ENCODE measurements around the gene RNU6-1.

The RNU6-1 gene

DNA sequence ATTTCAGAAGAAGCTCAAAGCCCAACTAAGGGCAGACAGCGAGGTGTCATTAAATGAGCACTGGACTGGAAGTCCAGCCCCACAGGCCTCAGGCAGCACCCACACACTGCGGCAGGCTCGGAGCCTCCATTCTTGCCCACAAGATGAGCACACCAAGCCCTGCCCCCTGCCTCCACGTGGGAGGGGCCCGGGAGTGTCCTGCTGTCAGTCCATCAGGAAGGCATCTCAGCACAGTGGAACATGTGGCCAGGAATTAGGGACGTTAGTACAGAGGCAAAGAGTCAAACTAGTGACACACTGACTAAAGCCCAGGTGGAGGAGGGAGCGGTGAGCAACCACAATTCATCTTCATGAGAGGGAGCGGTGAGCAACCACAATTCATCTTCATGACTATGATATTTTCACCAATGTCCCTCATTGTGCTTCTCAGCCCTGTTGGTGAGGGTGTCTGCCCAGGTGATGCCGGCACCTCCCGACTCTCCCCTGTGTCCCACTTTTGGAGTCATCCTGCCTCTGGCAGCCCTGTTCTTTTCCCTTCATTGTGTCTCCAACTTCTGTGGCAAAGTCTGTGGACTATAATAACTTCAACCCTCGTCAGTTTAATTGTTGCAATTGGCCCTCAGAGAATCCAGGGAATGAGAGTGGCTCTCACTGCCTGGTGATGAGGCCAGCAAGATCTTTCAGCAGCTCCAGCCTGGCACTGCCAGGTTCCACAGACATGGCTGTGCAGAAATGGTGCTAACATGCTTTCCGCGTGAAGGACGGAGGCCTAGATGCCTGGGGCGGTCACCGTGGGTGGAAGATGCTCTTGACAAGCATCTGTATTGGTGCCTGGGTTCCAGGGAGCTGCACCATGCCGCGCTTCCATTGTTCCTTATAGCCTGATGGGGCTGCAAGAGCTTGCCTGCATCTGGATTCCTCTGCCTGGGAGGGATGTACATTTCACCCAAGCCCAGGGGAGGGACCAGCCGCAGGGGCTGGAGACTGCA is 37.6 kb downstream of the RNU6-1 start:
- no peak for DNase-seq (ENCODE audit: low read depth, low spot score)

GRCh38 chr15:67801142-67801541 is 38.7 kb downstream of the RNU6-1 start:
- DNase-seq (ENCODE audit: low read depth, low spot score), result no peak

DNA sequence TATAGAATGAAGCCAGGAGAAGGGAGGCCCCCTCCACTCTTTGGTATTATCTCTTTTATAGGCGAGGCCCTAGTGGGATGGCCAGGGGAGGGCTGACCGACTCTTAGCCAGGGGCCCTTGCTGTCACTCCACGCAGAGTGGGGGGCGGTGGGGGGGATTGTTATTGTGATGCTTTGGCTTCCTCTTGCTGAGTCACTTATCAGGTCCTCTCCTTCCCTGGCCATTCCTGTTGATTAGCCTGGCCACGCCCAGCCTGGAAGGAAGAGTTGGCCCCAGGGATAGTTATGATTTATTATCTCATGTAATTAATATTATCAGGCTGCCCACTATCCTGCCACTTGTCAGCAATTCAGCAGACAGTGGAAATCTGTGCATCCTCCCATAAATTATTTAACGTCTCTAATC is 40.0 kb downstream of the RNU6-1 start:
- DNase-seq (ENCODE audit: low read depth, low spot score), result no peak

DNA sequence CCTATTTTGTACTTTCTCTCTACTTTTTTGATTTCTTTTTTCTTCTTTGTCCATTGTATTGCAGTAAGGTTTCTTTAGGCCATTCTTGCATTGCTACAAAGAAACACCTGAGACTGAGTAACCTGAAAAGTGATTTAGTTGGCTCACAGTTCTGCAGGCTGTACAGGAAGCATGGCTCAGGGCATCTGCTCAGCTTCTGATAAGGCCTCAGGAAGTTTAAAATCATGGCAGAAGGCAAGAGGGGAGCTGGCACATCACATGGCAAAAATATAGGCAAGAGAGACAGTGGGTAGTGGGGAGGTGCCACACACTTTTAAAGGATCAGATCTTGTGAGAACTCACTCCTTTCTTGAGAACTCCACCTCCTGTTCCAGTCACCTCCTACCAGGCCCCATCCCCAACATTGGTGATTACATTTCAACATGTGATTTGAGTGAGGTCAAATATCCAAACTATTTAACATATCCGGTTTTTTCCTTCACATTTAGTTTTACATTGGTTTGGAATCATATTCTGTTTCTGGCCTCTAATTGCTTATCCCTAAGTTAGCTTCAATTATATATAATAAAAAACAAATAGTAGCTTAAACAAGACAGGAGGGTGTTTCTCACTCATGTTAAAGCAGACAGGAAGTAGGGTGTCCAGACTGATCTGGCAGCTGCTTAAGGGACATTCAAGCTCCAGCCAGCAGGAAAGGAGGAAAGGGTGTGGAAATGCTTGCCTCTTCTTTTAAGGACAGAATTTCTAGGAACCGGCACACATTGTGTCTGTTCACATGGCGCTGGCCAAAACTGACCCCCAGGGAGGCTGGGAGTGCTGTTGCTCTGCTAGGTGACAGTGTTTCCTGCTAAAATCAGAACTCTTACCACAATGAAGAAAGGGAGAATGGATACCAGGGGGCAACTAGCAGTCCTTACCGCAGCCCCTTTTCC is 43.4 kb downstream of the RNU6-1 start:
- no peak for DNase-seq (ENCODE audit: low read depth, low spot score)

GRCh38 chr15:67794832-67795574 is 44.8 kb downstream of the RNU6-1 start:
- no peak for DNase-seq (ENCODE audit: low read depth, low spot score)

DNA sequence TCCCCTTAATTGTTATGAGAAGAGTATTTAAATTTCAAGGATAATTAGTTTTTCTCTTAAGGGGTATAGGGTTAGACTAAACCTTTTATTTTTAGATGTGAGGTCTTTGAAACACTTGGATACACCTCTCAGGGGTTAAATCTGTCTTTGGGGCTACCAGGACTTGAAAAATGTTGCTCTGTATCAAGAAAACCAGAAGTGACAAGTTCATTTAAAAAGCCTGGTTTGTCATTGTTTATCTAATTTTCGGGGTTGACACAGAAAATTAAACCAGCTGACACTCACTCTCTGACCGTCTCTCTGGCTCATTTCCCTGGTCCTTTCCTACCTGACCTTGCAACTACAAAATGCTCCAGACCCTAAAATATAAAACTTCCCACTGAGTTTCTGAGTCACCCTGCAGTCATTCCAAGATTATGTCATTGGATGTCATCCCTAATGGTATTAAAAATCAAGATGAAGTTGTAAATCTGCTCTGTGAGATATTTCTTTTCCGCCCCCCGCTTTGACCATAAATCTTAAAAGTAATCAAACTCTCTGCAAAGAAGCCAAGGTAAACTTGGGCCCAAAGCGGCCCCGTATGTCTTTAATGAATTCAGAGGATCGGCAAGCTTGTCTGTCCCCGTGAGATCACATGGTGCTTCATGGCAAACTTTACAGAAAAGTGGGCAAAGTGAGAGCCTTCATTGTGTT is 47.4 kb downstream of the RNU6-1 start:
- no peak for DNase-seq (ENCODE audit: low read depth, low spot score)

DNA sequence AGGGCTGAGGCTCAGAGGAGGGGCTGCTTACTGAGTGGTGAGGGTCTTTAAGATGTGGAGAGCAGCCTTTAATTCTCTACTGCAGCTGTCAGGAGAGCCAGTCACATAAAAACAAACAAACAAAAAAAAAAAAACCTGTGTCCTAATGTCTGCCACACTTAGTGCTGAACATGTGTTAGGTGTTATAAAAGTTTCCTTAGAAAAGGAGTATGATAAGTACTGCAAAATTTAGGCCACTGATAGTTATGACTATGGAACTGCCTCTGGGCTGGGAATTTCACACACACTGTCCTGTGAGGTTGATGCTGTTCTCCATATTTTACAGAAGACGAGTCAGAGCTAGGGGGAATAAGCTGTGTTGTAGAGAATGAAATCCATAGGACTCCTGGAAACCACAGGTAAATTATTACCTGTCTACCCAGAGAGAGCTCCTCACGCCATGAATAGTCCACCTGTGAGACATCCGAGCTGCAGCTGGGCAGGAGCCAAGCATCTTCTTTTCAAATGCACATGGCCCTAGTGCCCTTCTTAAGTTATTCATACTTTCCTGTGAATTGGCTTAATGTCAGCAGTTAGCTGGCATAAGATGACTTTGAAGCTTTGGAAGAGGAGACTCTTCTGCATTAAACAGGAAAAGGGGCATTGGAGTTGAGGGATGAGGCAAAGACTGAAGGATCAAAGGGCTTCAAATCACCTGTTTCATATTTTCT is 49.1 kb downstream of the RNU6-1 start:
- no peak for DNase-seq (ENCODE audit: low read depth, low spot score)

Measured in astrocyte of the hippocampus (primary cell).